T-helper 2 cell treated with Interferon-gamma antibody and Interleukin-4, amounts not matched to agents 100 ng/mL and 5 ng/mL, for 36 hours (primary cell): ENCODE measurements around the gene KANK3. TPM values are rescaled to one million over a fixed set of nuclear protein-coding genes. Genes with fewer than 3 reads are reported as not detected.

Experiments
- total RNA-seq: library from RNA; stranded (reverse); gene quantifications from 2 replicates; pipeline ENCODE4 v1.2.3, GENCODE V29; 2022

KANK3 gene
- total RNA-seq, 1 donor from 2014 or later, result 1.5 TPM

Other genes starting within 250 kb of the KANK3 start
- gene FBN3, start 193.7 kb downstream of the KANK3 start, total RNA-seq, result not detected in 2 replicates
- 18.6 and 22.2 TPM in 2 replicates for gene CERS4, start 133.9 kb downstream of the KANK3 start, total RNA-seq
- gene CD320, start 34.9 kb downstream of the KANK3 start, total RNA-seq, result 60.5 and 65.1 TPM in 2 replicates
- 46.4 and 49.6 TPM in 2 replicates for gene NDUFA7, start 21.9 kb downstream of the KANK3 start, total RNA-seq
- gene RPS28, start 21.8 kb downstream of the KANK3 start, total RNA-seq, result 2,029 and 2,116 TPM in 2 replicates
- 0.30 and 0.36 TPM in 2 replicates for gene ANGPTL4, start 20.9 kb upstream of the KANK3 start, total RNA-seq
- 98.3 and 99.9 TPM in 2 replicates for gene RAB11B, start 47.1 kb upstream of the KANK3 start, total RNA-seq
- gene MARCHF2, start 70.0 kb upstream of the KANK3 start, total RNA-seq, result 16.9 and 17.5 TPM in 2 replicates
- gene HNRNPM, start 101.7 kb upstream of the KANK3 start, total RNA-seq, result 323 and 328 TPM in 2 replicates
- gene PRAM1, start 159.4 kb upstream of the KANK3 start, total RNA-seq, result 1.4 and 2.5 TPM in 2 replicates
- gene ZNF414, start 170.9 kb upstream of the KANK3 start, total RNA-seq, result 32.7 and 38.4 TPM in 2 replicates
- 385 and 386 TPM in 2 replicates for gene MYO1F, start 234.2 kb upstream of the KANK3 start, total RNA-seq